Prostate gland (tissue), 2 donors: ENCODE measurements around the gene MRPS27. TPM values are rescaled to one million over a fixed set of nuclear protein-coding genes. Genes with fewer than 3 reads are reported as not detected.
"Not testable (repeated sequence)": the region's sequence is repeated elsewhere in the genome, so short reads cannot be mapped to it uniquely, and the experiment has no call there.

Source experiments
- DNase-seq: peaks from one replicate; pipeline ENCODE4 v3.0.0-alpha.2; 2019; ENCODE audit warnings: low spot score
- H3K27ac ChIP-seq, 2 donors: fragments of 200-600 bp; sonication (generic); 2 replicates each; pipeline ENCODE4 v1.5.1; 2017 to 2019
- H3K27me3 ChIP-seq: fragments of 200-600 bp; sonication (generic); replicated peaks from 2 replicates; pipeline ENCODE4 v1.5.1; 2019; ENCODE audit not compliant: insufficient read depth
- H3K36me3 ChIP-seq, 2 donors: fragments of 200-600 bp; sonication (generic); 1 replicate in 1 of 2; 2 replicates in 1 of 2; pipeline versions ENCODE4 v1.5.1 to v1.8.1; 2017 to 2019
- H3K4me1 ChIP-seq: fragments of 200-600 bp; sonication (generic); replicated peaks from 2 replicates; pipeline ENCODE4 v1.5.1; 2019
- H3K4me3 ChIP-seq, 2 donors: fragments of 200-600 bp; sonication (generic); 2 replicates each; pipeline ENCODE4 v1.5.1; 2017 to 2019
- H3K9me3 ChIP-seq: fragments of 200-600 bp; sonication (generic); 2 replicates; pipeline ENCODE4 v1.5.1; 2017
- CTCF ChIP-seq, 4 experiments: fragments of 200-600 bp in 2 of 4; fragments of 450-650 bp in 2 of 4; sonication (generic) in 2 of 4; IDR thresholded peaks; 1 replicate in 3 of 4; 2 replicates in 1 of 4; pipeline ENCODE4 v1.5.1; 2016 to 2019; ENCODE audit warnings: antibody characterized with exemption in 4 of 4, mild to moderate bottlenecking in 2 of 4, moderate library complexity in 2 of 4
- POLR2A ChIP-seq: fragments of 450-650 bp; IDR thresholded peaks from one replicate; pipeline ENCODE4 v1.6.1; 2016; ENCODE audit warnings: antibody characterized with exemption, mild to moderate bottlenecking
- POLR2AphosphoS5 ChIP-seq: sonication (generic); formaldehyde crosslinking; IDR thresholded peaks from one replicate; pipeline ENCODE4 v1.6.1; 2017; ENCODE audit warnings: antibody characterized with exemption
- WGBS: methylation state at CpG from one replicate; pipeline ENCODE4 v1.1.5; 2018; 5-methylcytosine and 5-hydroxymethylcytosine counted together
- intact Hi-C: fragments of 100-400 bp; cut with DNase I; formaldehyde crosslinking; loops from one replicate; pipeline ENCODE4 v1.14.2; 2022
- total RNA-seq, 2 donors: library from RNA; depleted of rRNA; stranded (reverse); fragments of >200 nt; gene quantifications; one replicate each; pipeline ENCODE4 v1.1.0, GENCODE V29; 2016

The MRPS27 gene
- total RNA-seq, 2 donors from 2014 or later: 43.3 to 51.1 TPM

- intact Hi-C loops: loop anchor here (5.0 to 10.0 kb wide), 4 partner anchors 57 to 459 kb away; no protein-coding TSS in a partner anchor
These were observed 18.5 kb downstream of the MRPS27 start for GRCh38 chr5:72301557-72301956.

GRCh38 chr5:72300590-72301339 lies 19.3 kb downstream of the MRPS27 start:
- TF ChIP-seq POLR2A: no peak
- no peak for TF ChIP-seq CTCF (IDR thresholded peaks at IDR 0.05)
- no peak for TF ChIP-seq POLR2AphosphoS5
- Histone ChIP-seq H3K27ac (no peak overlapping the region), H3K9me3 (no peaks in the 10 kb centered on the region), H3K4me3 (no peak overlapping the region), H3K4me1 (no peaks in the 10 kb centered on the region), H3K27me3 (no peaks in the 10 kb centered on the region), H3K36me3 (no peaks in the 10 kb centered on the region)
- no peak for DNase-seq
- intact Hi-C loops: loop anchor here (5.0 to 10.0 kb wide), 4 partner anchors 56 to 458 kb away; no protein-coding TSS in a partner anchor
- 68% methylated on average over 1 of the region's 1 CpG for whole genome bisulfite sequencing

More at GRCh38 chr5:72301557-72301956, 18.5 kb downstream of the MRPS27 start:
- Histone ChIP-seq H3K9me3 (no peaks in the 10 kb centered on the region), H3K4me3 (no peak overlapping the region), H3K4me1 (no peaks in the 10 kb centered on the region), H3K27ac (no peak overlapping the region), H3K36me3 (no peaks in the 10 kb centered on the region), H3K27me3 (no peaks in the 10 kb centered on the region)
- WGBS: 93% methylated on average over 6 of the region's 6 CpGs
- TF ChIP-seq POLR2A (no peak), CTCF (IDR thresholded peaks at IDR 0.05) (no peak), POLR2AphosphoS5 (no peak)
- no peak for DNase-seq

- Histone ChIP-seq H3K9me3 (no peaks in the 10 kb centered on the region), H3K27ac (no peak overlapping the region), H3K36me3 (no peaks in the 10 kb centered on the region), H3K4me3 (no peak overlapping the region), H3K4me1 (no peaks in the 10 kb centered on the region), H3K27me3 (no peaks in the 10 kb centered on the region)
- 94% methylated on average over 5 of the region's 5 CpGs for WGBS
- DNase-seq: no peak
- intact Hi-C loops: no loop called here
- TF ChIP-seq POLR2AphosphoS5: no peak
- TF ChIP-seq POLR2A: no peak
- no peak for TF ChIP-seq CTCF (IDR thresholded peaks at IDR 0.05)
These were observed 21.3 kb downstream of the MRPS27 start for GRCh38 chr5:72298711-72299110.

GRCh38 chr5:72298136-72298535 lies 21.9 kb downstream of the MRPS27 start:
- DNase-seq, intact Hi-C loops, H3K9me3 ChIP-seq, H3K27ac ChIP-seq, H3K36me3 ChIP-seq, H3K27me3 ChIP-seq, H3K4me3 ChIP-seq, H3K4me1 ChIP-seq: not testable (repeated sequence)
- 97% methylated on average over 3 of the region's 3 CpGs for WGBS

- no peaks in the 10 kb centered on the region for H3K36me3 ChIP-seq
- H3K27me3 ChIP-seq: no peaks in the 10 kb centered on the region
- no peak for DNase-seq
- intact Hi-C loops: no loop called here
- no peak overlapping the region for H3K4me3 ChIP-seq
- no peaks in the 10 kb centered on the region for H3K4me1 ChIP-seq
- H3K9me3 ChIP-seq: no peaks in the 10 kb centered on the region
- WGBS: 74% methylated on average over 2 of the region's 2 CpGs
- H3K27ac ChIP-seq: no peak overlapping the region
- TF ChIP-seq POLR2AphosphoS5: no peak
- TF ChIP-seq CTCF (IDR thresholded peaks at IDR 0.05): no peak
- no peak for TF ChIP-seq POLR2A
These were observed 23.8 kb downstream of the MRPS27 start for GRCh38 chr5:72296256-72296655.
